Measurements from ENCODE around the gene SGMS1. TPM values are rescaled to one million over a fixed set of nuclear protein-coding genes. Genes with fewer than 3 reads are reported as not detected.
A peak's percentile ranks its signal among the peaks of the same experiment; 100 is the strongest.
"Not testable (repeated sequence)": the region's sequence is repeated elsewhere in the genome, so short reads cannot be mapped to it uniquely, and the experiment has no call there.

The SGMS1 gene
- total RNA-seq, 1 donor from 2014 or later = 49.6 TPM

- DNase-seq (ENCODE audit: extremely low read depth, low read depth, low spot score) = no peak
Observed at GRCh38 chr10:50387732-50388073, 236.1 kb downstream of the SGMS1 start.

- DNase-seq (ENCODE audit: extremely low read depth, low read depth, low spot score) = no peak
Observed at GRCh38 chr10:50387007-50387731, 236.6 kb downstream of the SGMS1 start.

- DNase-seq (ENCODE audit: extremely low read depth, low read depth, low spot score) = no peak
Observed at GRCh38 chr10:50385624-50386023, 238.1 kb downstream of the SGMS1 start.

GRCh38 chr10:50384898-50385297 is 238.9 kb downstream of the SGMS1 start:
- no peak for DNase-seq (ENCODE audit: extremely low read depth, low read depth, low spot score)

GRCh38 chr10:50384238-50384637 is 239.5 kb downstream of the SGMS1 start:
- no peak for DNase-seq (ENCODE audit: extremely low read depth, low read depth, low spot score)

- DNase-seq (ENCODE audit: extremely low read depth, low read depth, low spot score) = no peak
Observed at GRCh38 chr10:50382576-50383023, 241.2 kb downstream of the SGMS1 start.

GRCh38 chr10:50381642-50382041 is 242.1 kb downstream of the SGMS1 start:
- no peak for DNase-seq (ENCODE audit: extremely low read depth, low read depth, low spot score)

GRCh38 chr10:50379616-50380015 is 244.1 kb downstream of the SGMS1 start:
- no peak for DNase-seq (ENCODE audit: extremely low read depth, low read depth, low spot score)

GRCh38 chr10:50375745-50376144 is 248.0 kb downstream of the SGMS1 start:
- no peak for DNase-seq (ENCODE audit: extremely low read depth, low read depth, low spot score)

- no peak for DNase-seq (ENCODE audit: extremely low read depth, low read depth, low spot score)
Observed at GRCh38 chr10:50375051-50375452, 248.7 kb downstream of the SGMS1 start.

GRCh38 chr10:50373821-50374501 is 249.8 kb downstream of the SGMS1 start:
- DNase-seq (ENCODE audit: extremely low read depth, low read depth, low spot score) = no peak

- no peak for DNase-seq (ENCODE audit: extremely low read depth, low read depth, low spot score)
Observed at GRCh38 chr10:50369931-50370330, 253.8 kb downstream of the SGMS1 start.

GRCh38 chr10:50367732-50368131 is 256.0 kb downstream of the SGMS1 start:
- peak; percentile 39 for DNase-seq (ENCODE audit: extremely low read depth, low read depth, low spot score)

- not testable (repeated sequence) for DNase-seq (ENCODE audit: extremely low read depth, low read depth, low spot score)
Observed at GRCh38 chr10:50366421-50366820, 257.3 kb downstream of the SGMS1 start.

GRCh38 chr10:50364730-50365129 is 259.0 kb downstream of the SGMS1 start:
- DNase-seq (ENCODE audit: extremely low read depth, low read depth, low spot score) = not testable (repeated sequence)

- no peak for DNase-seq (ENCODE audit: extremely low read depth, low read depth, low spot score)
Observed at GRCh38 chr10:50362547-50363125, 261.1 kb downstream of the SGMS1 start.

- DNase-seq (ENCODE audit: extremely low read depth, low read depth, low spot score) = no peak
Observed at GRCh38 chr10:50361946-50362345, 261.8 kb downstream of the SGMS1 start.

- DNase-seq (ENCODE audit: extremely low read depth, low read depth, low spot score) = no peak
Observed at GRCh38 chr10:50360077-50360850, 263.5 kb downstream of the SGMS1 start.

GRCh38 chr10:50358925-50359687 is 264.6 kb downstream of the SGMS1 start:
- no peak for DNase-seq (ENCODE audit: extremely low read depth, low read depth, low spot score)

- no peak for DNase-seq (ENCODE audit: extremely low read depth, low read depth, low spot score)
Observed at GRCh38 chr10:50358411-50358810, 265.3 kb downstream of the SGMS1 start.

- DNase-seq (ENCODE audit: extremely low read depth, low read depth, low spot score) = not testable (repeated sequence)
Observed at GRCh38 chr10:50356481-50356832, 267.3 kb downstream of the SGMS1 start.

Data from glomerular endothelial cell (primary cell).